Smooth muscle cell (in vitro differentiated cells): Measurements from ENCODE around the gene TMPO. TPM values are rescaled to one million over a fixed set of nuclear protein-coding genes. Genes with fewer than 3 reads are reported as not detected.

Experiments
- DNase-seq: peaks from one replicate; lab custom pipeline; 2025; ENCODE audit not compliant: unreplicated experiment; lab: John Stamatoyannopoulos, UW
- H2AFZ ChIP-seq: fragments of 200-600 bp; sonication (generic); 2 replicates; pipeline ENCODE4 v1.6.0; 2016; ENCODE audit warnings: antibody characterized with exemption, low read depth, mild to moderate bottlenecking
- H3F3A ChIP-seq: fragments of 200-600 bp; sonication (generic); 2 replicates; pipeline ENCODE4 v1.6.0; 2017; ENCODE audit warnings: antibody characterized with exemption, low read depth
- H3K27ac ChIP-seq: fragments of 200-600 bp; sonication (generic); 2 replicates; pipeline ENCODE4 v1.5.1; 2016; ENCODE audit warnings: low read depth, mild to moderate bottlenecking
- H3K27me3 ChIP-seq: fragments of 200-600 bp; sonication (generic); 2 replicates; pipeline ENCODE4 v1.6.1; 2016; ENCODE audit warnings: low read depth, mild to moderate bottlenecking
- H3K36me3 ChIP-seq: fragments of 200-600 bp; sonication (generic); 2 replicates; pipeline ENCODE4 v1.5.1; 2016; ENCODE audit warnings: low read depth
- H3K4me1 ChIP-seq: fragments of 200-600 bp; sonication (generic); 2 replicates; pipeline ENCODE4 v1.5.1; 2016; ENCODE audit warnings: low read depth
- H3K4me2 ChIP-seq: fragments of 200-600 bp; sonication (generic); 2 replicates; pipeline ENCODE4 v1.6.0; 2016; ENCODE audit warnings: mild to moderate bottlenecking
- H3K4me3 ChIP-seq: fragments of 200-600 bp; sonication (generic); 2 replicates; pipeline ENCODE4 v1.5.1; 2016; ENCODE audit warnings: mild to moderate bottlenecking
- H3K79me2 ChIP-seq: fragments of 200-600 bp; sonication (generic); 2 replicates; pipeline ENCODE4 v1.6.0; 2016; ENCODE audit warnings: low read depth, mild to moderate bottlenecking
- H3K9ac ChIP-seq: fragments of 200-600 bp; sonication (generic); 2 replicates; pipeline ENCODE4 v1.6.0; 2016; ENCODE audit warnings: low read depth
- H3K9me3 ChIP-seq: fragments of 200-600 bp; sonication (generic); replicated peaks from 2 replicates; pipeline ENCODE4 v1.5.1; 2016; ENCODE audit warnings: low read depth
- H4K20me1 ChIP-seq: fragments of 200-600 bp; sonication (generic); 2 replicates; pipeline ENCODE4 v1.6.0; 2016; ENCODE audit warnings: low read depth
- WGBS: methylation state at CpG from one replicate; pipeline ENCODE4 v1.1.7; 2016; ENCODE audit warnings: low lambda C conversion rate; 5-methylcytosine and 5-hydroxymethylcytosine counted together
- polyA plus RNA-seq: library from polyadenylated mRNA; unstranded; fragments of >200 nt; fragmentation: Nextera tagmentation; extraction: Ambion mirVana; gene quantifications from 2 replicates; pipeline ENCODE4 v1.2.1, GENCODE V29; 2016
- total RNA-seq: library from RNA; depleted of rRNA; stranded (reverse); fragments of >200 nt; gene quantifications from 2 replicates; pipeline ENCODE4 v1.2.3, GENCODE V29; 2014
- TF ChIP-seq, protein P1 (sequence below): fragments of 200-600 bp; sonication (generic); IDR thresholded peaks from 2 replicates; pipeline ENCODE4 v1.5.1; 2017; ENCODE audit warnings: borderline replicate concordance, mild to moderate bottlenecking, antibody characterized with exemption; ENCODE audit not compliant: insufficient read depth, poor library complexity, severe bottlenecking

Gene TMPO
- total and polyA plus RNA-seq, 2 experiments from 2014 or later, result 22.6 to 60.2 TPM

DNA sequence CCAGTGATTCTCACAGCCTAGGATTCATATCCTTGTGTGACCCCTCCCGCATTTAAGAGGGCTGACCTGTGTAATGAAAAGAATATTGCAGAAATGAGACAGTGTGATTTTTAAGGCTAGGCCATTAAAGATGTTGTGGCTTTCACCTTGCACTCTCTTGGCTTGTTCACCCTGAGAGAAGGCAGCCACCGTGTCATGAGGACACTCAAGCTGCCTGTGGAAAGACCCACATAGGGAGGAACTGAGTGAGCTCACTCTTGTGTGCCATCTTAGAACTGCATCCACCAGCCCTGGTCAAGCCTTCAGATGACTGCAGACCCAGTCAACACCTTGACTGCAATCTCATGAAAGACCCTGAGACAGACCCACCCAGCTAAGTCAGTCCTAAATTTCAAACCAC, 46.3 kb upstream of the TMPO start:
- Histone ChIP-seq H3K4me1 (peaks cover 3% of the 10 kb centered on the region), H3F3A (no peaks in the 10 kb centered on the region), H3K4me3 (no peak overlapping the region), H2AFZ (no peak overlapping the region), H3K9ac (no peak overlapping the region), H3K36me3 (no peaks in the 10 kb centered on the region), H3K27me3 (no peaks in the 10 kb centered on the region), H3K79me2 (no peaks in the 10 kb centered on the region), H3K4me2 (no peak overlapping the region), H3K27ac (no peak overlapping the region), H4K20me1 (no peaks in the 10 kb centered on the region), H3K9me3 (no peaks in the 10 kb centered on the region)
- no peak for DNase-seq
- 97% methylated on average over 2 of the region's 2 CpGs for WGBS
- TF ChIP-seq, protein P1, sequence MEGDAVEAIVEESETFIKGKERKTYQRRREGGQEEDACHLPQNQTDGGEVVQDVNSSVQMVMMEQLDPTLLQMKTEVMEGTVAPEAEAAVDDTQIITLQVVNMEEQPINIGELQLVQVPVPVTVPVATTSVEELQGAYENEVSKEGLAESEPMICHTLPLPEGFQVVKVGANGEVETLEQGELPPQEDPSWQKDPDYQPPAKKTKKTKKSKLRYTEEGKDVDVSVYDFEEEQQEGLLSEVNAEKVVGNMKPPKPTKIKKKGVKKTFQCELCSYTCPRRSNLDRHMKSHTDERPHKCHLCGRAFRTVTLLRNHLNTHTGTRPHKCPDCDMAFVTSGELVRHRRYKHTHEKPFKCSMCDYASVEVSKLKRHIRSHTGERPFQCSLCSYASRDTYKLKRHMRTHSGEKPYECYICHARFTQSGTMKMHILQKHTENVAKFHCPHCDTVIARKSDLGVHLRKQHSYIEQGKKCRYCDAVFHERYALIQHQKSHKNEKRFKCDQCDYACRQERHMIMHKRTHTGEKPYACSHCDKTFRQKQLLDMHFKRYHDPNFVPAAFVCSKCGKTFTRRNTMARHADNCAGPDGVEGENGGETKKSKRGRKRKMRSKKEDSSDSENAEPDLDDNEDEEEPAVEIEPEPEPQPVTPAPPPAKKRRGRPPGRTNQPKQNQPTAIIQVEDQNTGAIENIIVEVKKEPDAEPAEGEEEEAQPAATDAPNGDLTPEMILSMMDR, result no peak

DNA sequence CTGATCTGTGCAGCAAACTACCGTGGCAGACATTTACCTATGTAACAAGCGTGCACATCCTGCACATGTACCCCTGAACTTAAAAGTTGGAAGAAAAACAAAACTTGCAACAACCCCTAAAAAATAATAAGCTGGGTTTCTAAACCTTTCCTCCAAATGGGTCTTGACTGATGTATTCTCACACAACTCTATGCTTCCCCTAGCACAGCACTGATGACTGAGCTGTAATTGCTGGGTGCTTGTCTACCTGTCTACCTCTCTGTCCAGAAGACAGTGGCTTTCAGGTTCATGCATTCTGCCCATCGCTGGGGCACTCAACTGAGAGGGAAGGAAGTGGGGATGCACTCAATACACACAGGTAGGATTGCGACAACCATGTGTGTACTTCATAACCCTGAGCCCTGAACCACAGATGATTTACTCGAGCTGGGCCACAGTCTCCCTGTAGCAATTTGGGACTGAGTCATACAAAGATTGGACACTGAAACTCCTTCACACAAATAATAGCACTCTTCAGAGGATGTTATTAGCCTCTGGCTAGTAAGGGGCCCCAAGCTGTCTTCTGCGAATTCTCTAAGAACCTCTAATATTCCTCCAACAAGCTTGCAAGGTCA, 44.8 kb upstream of the TMPO start:
- no peak overlapping the region for H3K4me2 ChIP-seq
- no peak overlapping the region for H3K9ac ChIP-seq
- TF ChIP-seq, protein P1, result no peak
- no peaks in the 10 kb centered on the region for H4K20me1 ChIP-seq
- H3K27me3 ChIP-seq, result no peaks in the 10 kb centered on the region
- H3K79me2 ChIP-seq, result no peaks in the 10 kb centered on the region
- no peak overlapping the region for H3K27ac ChIP-seq
- DNase-seq, result no peak
- H3K9me3 ChIP-seq, result no peaks in the 10 kb centered on the region
- WGBS, result 68% methylated on average over 6 of the region's 6 CpGs
- H2AFZ ChIP-seq, result no peak overlapping the region
- H3K4me1 ChIP-seq, result no peaks in the 10 kb centered on the region
- no peaks in the 10 kb centered on the region for H3K36me3 ChIP-seq
- H3K4me3 ChIP-seq, result no peak overlapping the region
- H3F3A ChIP-seq, result peaks cover 2% of the 10 kb centered on the region

DNA sequence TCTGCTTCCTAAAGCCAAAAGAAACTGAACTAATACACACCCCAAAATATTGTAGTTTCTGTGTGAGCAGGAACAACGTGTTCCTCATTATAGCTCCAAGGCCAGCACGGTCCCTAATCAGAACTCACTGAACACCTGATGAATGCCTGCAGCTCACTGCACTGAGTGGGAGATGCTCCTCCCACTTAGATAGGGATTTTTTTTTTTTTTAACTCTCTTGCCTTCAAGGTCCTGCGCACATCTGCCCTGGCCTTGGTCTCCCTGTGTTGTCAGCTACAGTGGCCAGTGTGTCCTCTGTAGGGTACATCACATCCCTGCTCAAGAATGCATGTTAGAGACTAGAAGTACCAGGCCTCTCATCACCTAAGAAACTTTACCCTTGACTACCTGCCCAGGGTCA, 44.3 kb upstream of the TMPO start:
- 57% methylated on average over 3 of the region's 3 CpGs for WGBS

DNA sequence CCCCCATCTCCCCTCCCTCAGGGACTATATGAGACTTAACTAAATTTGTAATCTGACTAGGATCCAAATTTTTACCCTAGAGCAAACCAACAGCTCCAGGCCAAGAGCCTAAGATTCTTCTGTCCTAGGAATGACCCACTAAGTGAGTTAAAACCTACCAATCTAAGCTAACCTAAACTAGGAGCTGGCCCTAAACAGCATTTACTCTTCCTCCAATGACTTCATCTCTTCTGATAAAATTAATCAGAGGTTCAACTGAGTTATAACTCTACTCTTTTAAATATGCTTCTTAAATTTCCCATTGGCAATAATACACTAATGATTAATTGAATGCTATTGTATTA, 39.9 kb upstream of the TMPO start:
- no peak for DNase-seq
- Histone ChIP-seq H3K9ac (no peak overlapping the region), H3K36me3 (no peaks in the 10 kb centered on the region), H2AFZ (no peak overlapping the region), H3K79me2 (no peaks in the 10 kb centered on the region), H3K4me3 (no peak overlapping the region), H3K9me3 (no peaks in the 10 kb centered on the region), H3K4me2 (peak overlapping the region; percentile 16), H3K4me1 (no peaks in the 10 kb centered on the region), H4K20me1 (no peaks in the 10 kb centered on the region), H3K27ac (peak overlapping the region; percentile 80), H3K27me3 (no peaks in the 10 kb centered on the region), H3F3A (peaks cover 6% of the 10 kb centered on the region)
- TF ChIP-seq, protein P1, result no peak

More for the DNA sequence above, 44.3 kb upstream of the TMPO start:
- H3K4me3 ChIP-seq, result no peak overlapping the region
- no peaks in the 10 kb centered on the region for H3K36me3 ChIP-seq
- no peak overlapping the region for H3K27ac ChIP-seq
- H3K79me2 ChIP-seq, result no peaks in the 10 kb centered on the region
- TF ChIP-seq, protein P1, result no peak
- no peaks in the 10 kb centered on the region for H3K27me3 ChIP-seq
- H4K20me1 ChIP-seq, result no peaks in the 10 kb centered on the region
- H3K9ac ChIP-seq, result no peak overlapping the region
- H2AFZ ChIP-seq, result no peak overlapping the region
- H3K4me2 ChIP-seq, result no peak overlapping the region
- H3K4me1 ChIP-seq, result no peaks in the 10 kb centered on the region
- no peak for DNase-seq
- peaks cover 3% of the 10 kb centered on the region for H3F3A ChIP-seq
- H3K9me3 ChIP-seq, result no peaks in the 10 kb centered on the region
